ENCODE measurements around the gene HABP4. TPM values are rescaled to one million over a fixed set of nuclear protein-coding genes. Genes with fewer than 3 reads are reported as not detected.

The HABP4 gene
- total RNA-seq, 3 donors from 2014 or later (not counting 1 experiment from before 2014, with no cell fraction given): 3.0 to 3.9 (median 3.6) TPM

GRCh38 chr9:96540106-96540505 is 90.1 kb downstream of the HABP4 start:
- no CpG with 5 or more reads among the region's 3 CpGs for WGBS (ENCODE audit: insufficient coverage)
- intact Hi-C loops (cut with micrococcal nuclease): no loop called here
- no peak overlapping the region for H3K4me3 ChIP-seq (ENCODE audit: low read length)
- H3K9me3 Mint-ChIP-seq: no peaks in the 10 kb centered on the region
- no peaks in the 10 kb centered on the region for H3K27me3 Mint-ChIP-seq (ENCODE audit: low read depth in 2 of 2)
- H3K36me3 ChIP-seq (ENCODE audit: control insufficient read depth, insufficient read depth, low read length): no peaks in the 10 kb centered on the region
- no peaks in the 10 kb centered on the region for H3K4me1 Mint-ChIP-seq
- TF ChIP-seq, protein P1, sequence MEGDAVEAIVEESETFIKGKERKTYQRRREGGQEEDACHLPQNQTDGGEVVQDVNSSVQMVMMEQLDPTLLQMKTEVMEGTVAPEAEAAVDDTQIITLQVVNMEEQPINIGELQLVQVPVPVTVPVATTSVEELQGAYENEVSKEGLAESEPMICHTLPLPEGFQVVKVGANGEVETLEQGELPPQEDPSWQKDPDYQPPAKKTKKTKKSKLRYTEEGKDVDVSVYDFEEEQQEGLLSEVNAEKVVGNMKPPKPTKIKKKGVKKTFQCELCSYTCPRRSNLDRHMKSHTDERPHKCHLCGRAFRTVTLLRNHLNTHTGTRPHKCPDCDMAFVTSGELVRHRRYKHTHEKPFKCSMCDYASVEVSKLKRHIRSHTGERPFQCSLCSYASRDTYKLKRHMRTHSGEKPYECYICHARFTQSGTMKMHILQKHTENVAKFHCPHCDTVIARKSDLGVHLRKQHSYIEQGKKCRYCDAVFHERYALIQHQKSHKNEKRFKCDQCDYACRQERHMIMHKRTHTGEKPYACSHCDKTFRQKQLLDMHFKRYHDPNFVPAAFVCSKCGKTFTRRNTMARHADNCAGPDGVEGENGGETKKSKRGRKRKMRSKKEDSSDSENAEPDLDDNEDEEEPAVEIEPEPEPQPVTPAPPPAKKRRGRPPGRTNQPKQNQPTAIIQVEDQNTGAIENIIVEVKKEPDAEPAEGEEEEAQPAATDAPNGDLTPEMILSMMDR (IDR thresholded peaks at IDR 0.05): no peak
- H3K9me3 ChIP-seq (ENCODE audit: control insufficient read depth, insufficient read depth, low read length): no peaks in the 10 kb centered on the region
- H3K4me1 ChIP-seq (ENCODE audit: control insufficient read depth, insufficient read depth, low read length): no peaks in the 10 kb centered on the region
- no peaks in the 10 kb centered on the region for H3K27me3 ChIP-seq (ENCODE audit: control insufficient read depth, insufficient read depth, low read length)
- no peak for DNase-seq
- no peak overlapping the region for H3K27ac ChIP-seq (ENCODE audit: low read length)
- H3K27ac Mint-ChIP-seq: no peak overlapping the region
- H3K4me3 Mint-ChIP-seq: no peak overlapping the region
- no peaks in the 10 kb centered on the region for H3K36me3 Mint-ChIP-seq
- ATAC-seq: no peak

Other genes starting within 250 kb of the HABP4 start
- gene HSD17B3, start 148.0 kb upstream of the HABP4 start, total RNA-seq: under 1 TPM; 0.68 to 0.96 (median 0.80) TPM
- 10 to 100 TPM; 13.4 to 18.9 (median 17.3) TPM for gene SLC35D2, start 66.5 kb upstream of the HABP4 start, total RNA-seq
- gene ZNF367, start 31.8 kb upstream of the HABP4 start, total RNA-seq: 1 to 10 TPM; 4.4 to 6.2 (median 4.5) TPM
- gene CDC14B, start 169.7 kb downstream of the HABP4 start, total RNA-seq: 1 to 10 TPM; 2.3 to 4.7 (median 3.9) TPM
- 10 to 100 TPM; 20.8 to 27.0 (median 22.1) TPM for gene PRXL2C, start 205.1 kb downstream of the HABP4 start, total RNA-seq